ENCODE results near the gene TBC1D22B. TPM values are rescaled to one million over a fixed set of nuclear protein-coding genes. Genes with fewer than 3 reads are reported as not detected.

Gene TBC1D22B
- total and polyA plus RNA-seq, 9 of the 15 experiments (the other 6 are each of a cell fraction or from before 2014, with no cell fraction given): 4.8 to 24.2 (median 13.5) TPM

- TF ChIP-seq, protein P1, sequence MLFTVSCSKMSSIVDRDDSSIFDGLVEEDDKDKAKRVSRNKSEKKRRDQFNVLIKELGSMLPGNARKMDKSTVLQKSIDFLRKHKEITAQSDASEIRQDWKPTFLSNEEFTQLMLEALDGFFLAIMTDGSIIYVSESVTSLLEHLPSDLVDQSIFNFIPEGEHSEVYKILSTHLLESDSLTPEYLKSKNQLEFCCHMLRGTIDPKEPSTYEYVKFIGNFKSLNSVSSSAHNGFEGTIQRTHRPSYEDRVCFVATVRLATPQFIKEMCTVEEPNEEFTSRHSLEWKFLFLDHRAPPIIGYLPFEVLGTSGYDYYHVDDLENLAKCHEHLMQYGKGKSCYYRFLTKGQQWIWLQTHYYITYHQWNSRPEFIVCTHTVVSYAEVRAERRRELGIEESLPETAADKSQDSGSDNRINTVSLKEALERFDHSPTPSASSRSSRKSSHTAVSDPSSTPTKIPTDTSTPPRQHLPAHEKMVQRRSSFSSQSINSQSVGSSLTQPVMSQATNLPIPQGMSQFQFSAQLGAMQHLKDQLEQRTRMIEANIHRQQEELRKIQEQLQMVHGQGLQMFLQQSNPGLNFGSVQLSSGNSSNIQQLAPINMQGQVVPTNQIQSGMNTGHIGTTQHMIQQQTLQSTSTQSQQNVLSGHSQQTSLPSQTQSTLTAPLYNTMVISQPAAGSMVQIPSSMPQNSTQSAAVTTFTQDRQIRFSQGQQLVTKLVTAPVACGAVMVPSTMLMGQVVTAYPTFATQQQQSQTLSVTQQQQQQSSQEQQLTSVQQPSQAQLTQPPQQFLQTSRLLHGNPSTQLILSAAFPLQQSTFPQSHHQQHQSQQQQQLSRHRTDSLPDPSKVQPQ (CRISPR knock-in tag; IDR thresholded peaks at IDR 0.05; ENCODE audit: borderline replicate concordance): peak; percentile 93; the same call in 1 of the 2 replicates
- peak; percentile 86 for TF ChIP-seq DACH1 (IDR thresholded peaks at IDR 0.05; ENCODE audit: partially characterized antibody)
- peak; percentile 90; the same call in 1 of the 2 replicates for TF ChIP-seq ZNF274 (IDR thresholded peaks at IDR 0.05; ENCODE audit: borderline replicate concordance, low read depth, low read length)
- TF ChIP-seq CHD4 (IDR thresholded peaks at IDR 0.05; ENCODE audit: insufficient read depth, insufficient replicate concordance, low read depth, low read length, poor library complexity, severe bottlenecking): no peak
- peak; percentile 24 for TF ChIP-seq ARHGAP35 (IDR thresholded peaks at IDR 0.05; ENCODE audit: partially characterized antibody)
- peak; percentile 98 for TF ChIP-seq ARNT (IDR thresholded peaks at IDR 0.05)
- TF ChIP-seq IFI16 (CRISPR knock-in tag; IDR thresholded peaks at IDR 0.05): no peak
- TF ChIP-seq EP300 (IDR thresholded peaks at IDR 0.05; ENCODE audit: low read length): peak; percentile 100
- TF ChIP-seq THRAP3 (IDR thresholded peaks at IDR 0.05; ENCODE audit: borderline replicate concordance): no peak
- no peak for TF ChIP-seq KLF10 (CRISPR knock-in tag; IDR thresholded peaks at IDR 0.05)
- peak; percentile 99 for TF ChIP-seq ZEB2 (IDR thresholded peaks at IDR 0.05)
- TF ChIP-seq BHLHE40 (IDR thresholded peaks at IDR 0.05; ENCODE audit: low read length): peak; percentile 89
- peak; percentile 88 for TF ChIP-seq VEZF1 (CRISPR knock-in tag; IDR thresholded peaks at IDR 0.05)
- no peak for TF ChIP-seq CREBBP (IDR thresholded peaks at IDR 0.05; ENCODE audit: low read depth, low read length)
- TF ChIP-seq POLR2B (IDR thresholded peaks at IDR 0.05; ENCODE audit: low read depth, partially characterized antibody): no peak
- TF ChIP-seq SLC30A9 (CRISPR knock-in tag; IDR thresholded peaks at IDR 0.05): no peak
- TF ChIP-seq CHAMP1 (IDR thresholded peaks at IDR 0.05): peak; percentile 97
- TF ChIP-seq STAG1 (CRISPR knock-in tag; IDR thresholded peaks at IDR 0.05; ENCODE audit: borderline replicate concordance): no peak
- peak; percentile 97 for TF ChIP-seq ZNF583 (CRISPR knock-in tag; IDR thresholded peaks at IDR 0.05)
- TF ChIP-seq MXI1 (IDR thresholded peaks at IDR 0.05; ENCODE audit: low read depth, low read length): peak; percentile 83; the same call in 1 of the 2 replicates
- peak; percentile 92; the same call in 1 of the 2 replicates for TF ChIP-seq NR4A1 (CRISPR knock-in tag; IDR thresholded peaks at IDR 0.05)
- TF ChIP-seq NR4A1 (tag; IDR thresholded peaks at IDR 0.05): peak; percentile 98
- peak; percentile 90 for TF ChIP-seq BCOR (IDR thresholded peaks at IDR 0.05)
- TF ChIP-seq ZNF79 (CRISPR knock-in tag; IDR thresholded peaks at IDR 0.05; ENCODE audit: low read depth): peak; percentile 79; the same call in 1 of the 2 replicates
These were observed 44.6 kb downstream of the TBC1D22B start (continued) for GRCh38 chr6:37302086-37302686.
